ENCODE results near the gene WDR38. TPM values are rescaled to one million over a fixed set of nuclear protein-coding genes. Genes with fewer than 3 reads are reported as not detected.

WDR38 gene
- total and polyA plus RNA-seq, 2 of the 13 experiments (the other 11 are each of a cell fraction or from before 2014, with no cell fraction given) = not detected

- TF ChIP-seq, protein P1, sequence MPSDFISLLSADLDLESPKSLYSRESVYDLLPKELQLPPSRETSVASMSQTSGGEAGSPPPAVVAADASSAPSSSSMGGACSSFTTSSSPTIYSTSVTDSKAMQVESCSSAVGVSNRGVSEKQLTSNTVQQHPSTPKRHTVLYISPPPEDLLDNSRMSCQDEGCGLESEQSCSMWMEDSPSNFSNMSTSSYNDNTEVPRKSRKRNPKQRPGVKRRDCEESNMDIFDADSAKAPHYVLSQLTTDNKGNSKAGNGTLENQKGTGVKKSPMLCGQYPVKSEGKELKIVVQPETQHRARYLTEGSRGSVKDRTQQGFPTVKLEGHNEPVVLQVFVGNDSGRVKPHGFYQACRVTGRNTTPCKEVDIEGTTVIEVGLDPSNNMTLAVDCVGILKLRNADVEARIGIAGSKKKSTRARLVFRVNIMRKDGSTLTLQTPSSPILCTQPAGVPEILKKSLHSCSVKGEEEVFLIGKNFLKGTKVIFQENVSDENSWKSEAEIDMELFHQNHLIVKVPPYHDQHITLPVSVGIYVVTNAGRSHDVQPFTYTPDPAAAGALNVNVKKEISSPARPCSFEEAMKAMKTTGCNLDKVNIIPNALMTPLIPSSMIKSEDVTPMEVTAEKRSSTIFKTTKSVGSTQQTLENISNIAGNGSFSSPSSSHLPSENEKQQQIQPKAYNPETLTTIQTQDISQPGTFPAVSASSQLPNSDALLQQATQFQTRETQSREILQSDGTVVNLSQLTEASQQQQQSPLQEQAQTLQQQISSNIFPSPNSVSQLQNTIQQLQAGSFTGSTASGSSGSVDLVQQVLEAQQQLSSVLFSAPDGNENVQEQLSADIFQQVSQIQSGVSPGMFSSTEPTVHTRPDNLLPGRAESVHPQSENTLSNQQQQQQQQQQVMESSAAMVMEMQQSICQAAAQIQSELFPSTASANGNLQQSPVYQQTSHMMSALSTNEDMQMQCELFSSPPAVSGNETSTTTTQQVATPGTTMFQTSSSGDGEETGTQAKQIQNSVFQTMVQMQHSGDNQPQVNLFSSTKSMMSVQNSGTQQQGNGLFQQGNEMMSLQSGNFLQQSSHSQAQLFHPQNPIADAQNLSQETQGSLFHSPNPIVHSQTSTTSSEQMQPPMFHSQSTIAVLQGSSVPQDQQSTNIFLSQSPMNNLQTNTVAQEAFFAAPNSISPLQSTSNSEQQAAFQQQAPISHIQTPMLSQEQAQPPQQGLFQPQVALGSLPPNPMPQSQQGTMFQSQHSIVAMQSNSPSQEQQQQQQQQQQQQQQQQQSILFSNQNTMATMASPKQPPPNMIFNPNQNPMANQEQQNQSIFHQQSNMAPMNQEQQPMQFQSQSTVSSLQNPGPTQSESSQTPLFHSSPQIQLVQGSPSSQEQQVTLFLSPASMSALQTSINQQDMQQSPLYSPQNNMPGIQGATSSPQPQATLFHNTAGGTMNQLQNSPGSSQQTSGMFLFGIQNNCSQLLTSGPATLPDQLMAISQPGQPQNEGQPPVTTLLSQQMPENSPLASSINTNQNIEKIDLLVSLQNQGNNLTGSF (CRISPR knock-in tag; IDR thresholded peaks at IDR 0.05) = 0 out of 2 replicates have a peak, but pooled peaks have one; percentile 66
- TF ChIP-seq GTF2F1 (IDR thresholded peaks at IDR 0.05; ENCODE audit: low read length) = no peak
- TF ChIP-seq ZNF331 (CRISPR knock-in tag; IDR thresholded peaks at IDR 0.05) = peak; percentile 18; the same call in 1 of the 2 replicates
- peak; percentile 76; the same call in 1 of the 2 replicates for TF ChIP-seq BRD4 (CRISPR knock-in tag; IDR thresholded peaks at IDR 0.05)
- TF ChIP-seq PHF8 (CRISPR knock-in tag; IDR thresholded peaks at IDR 0.05) = peak; percentile 53
- TF ChIP-seq AKAP8 (CRISPR knock-in tag; IDR thresholded peaks at IDR 0.05) = 0 out of 2 replicates have a peak, but pooled peaks have one; percentile 42
- TF ChIP-seq, protein P2, sequence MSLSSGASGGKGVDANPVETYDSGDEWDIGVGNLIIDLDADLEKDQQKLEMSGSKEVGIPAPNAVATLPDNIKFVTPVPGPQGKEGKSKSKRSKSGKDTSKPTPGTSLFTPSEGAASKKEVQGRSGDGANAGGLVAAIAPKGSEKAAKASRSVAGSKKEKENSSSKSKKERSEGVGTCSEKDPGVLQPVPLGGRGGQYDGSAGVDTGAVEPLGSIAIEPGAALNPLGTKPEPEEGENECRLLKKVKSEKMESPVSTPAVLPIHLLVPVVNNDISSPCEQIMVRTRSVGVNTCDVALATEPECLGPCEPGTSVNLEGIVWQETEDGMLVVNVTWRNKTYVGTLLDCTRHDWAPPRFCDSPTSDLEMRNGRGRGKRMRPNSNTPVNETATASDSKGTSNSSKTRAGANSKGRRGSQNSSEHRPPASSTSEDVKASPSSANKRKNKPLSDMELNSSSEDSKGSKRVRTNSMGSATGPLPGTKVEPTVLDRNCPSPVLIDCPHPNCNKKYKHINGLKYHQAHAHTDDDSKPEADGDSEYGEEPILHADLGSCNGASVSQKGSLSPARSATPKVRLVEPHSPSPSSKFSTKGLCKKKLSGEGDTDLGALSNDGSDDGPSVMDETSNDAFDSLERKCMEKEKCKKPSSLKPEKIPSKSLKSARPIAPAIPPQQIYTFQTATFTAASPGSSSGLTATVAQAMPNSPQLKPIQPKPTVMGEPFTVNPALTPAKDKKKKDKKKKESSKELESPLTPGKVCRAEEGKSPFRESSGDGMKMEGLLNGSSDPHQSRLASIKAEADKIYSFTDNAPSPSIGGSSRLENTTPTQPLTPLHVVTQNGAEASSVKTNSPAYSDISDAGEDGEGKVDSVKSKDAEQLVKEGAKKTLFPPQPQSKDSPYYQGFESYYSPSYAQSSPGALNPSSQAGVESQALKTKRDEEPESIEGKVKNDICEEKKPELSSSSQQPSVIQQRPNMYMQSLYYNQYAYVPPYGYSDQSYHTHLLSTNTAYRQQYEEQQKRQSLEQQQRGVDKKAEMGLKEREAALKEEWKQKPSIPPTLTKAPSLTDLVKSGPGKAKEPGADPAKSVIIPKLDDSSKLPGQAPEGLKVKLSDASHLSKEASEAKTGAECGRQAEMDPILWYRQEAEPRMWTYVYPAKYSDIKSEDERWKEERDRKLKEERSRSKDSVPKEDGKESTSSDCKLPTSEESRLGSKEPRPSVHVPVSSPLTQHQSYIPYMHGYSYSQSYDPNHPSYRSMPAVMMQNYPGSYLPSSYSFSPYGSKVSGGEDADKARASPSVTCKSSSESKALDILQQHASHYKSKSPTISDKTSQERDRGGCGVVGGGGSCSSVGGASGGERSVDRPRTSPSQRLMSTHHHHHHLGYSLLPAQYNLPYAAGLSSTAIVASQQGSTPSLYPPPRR (CRISPR knock-in tag; IDR thresholded peaks at IDR 0.05; ENCODE audit: borderline replicate concordance) = no peak
- TF ChIP-seq ZNF274 (CRISPR knock-in tag; IDR thresholded peaks at IDR 0.05) = 0 out of 2 replicates have a peak, but pooled peaks have one; percentile 33
- TF ChIP-seq RCOR2 (CRISPR knock-in tag; IDR thresholded peaks at IDR 0.05) = peak; percentile 20; the same call in 1 of the 2 replicates
- TF ChIP-seq, protein P3, sequence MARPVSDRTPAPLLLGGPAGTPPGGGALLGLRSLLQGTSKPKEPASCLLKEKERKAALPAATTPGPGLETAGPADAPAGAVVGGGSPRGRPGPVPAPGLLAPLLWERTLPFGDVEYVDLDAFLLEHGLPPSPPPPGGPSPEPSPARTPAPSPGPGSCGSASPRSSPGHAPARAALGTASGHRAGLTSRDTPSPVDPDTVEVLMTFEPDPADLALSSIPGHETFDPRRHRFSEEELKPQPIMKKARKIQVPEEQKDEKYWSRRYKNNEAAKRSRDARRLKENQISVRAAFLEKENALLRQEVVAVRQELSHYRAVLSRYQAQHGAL (CRISPR knock-in tag; IDR thresholded peaks at IDR 0.05; ENCODE audit: not compliant biosample characterization) = peak; percentile 39
- TF ChIP-seq ZNF800 (CRISPR knock-in tag; IDR thresholded peaks at IDR 0.05) = peak; percentile 82; the same call in 1 of the 2 replicates
- peak; percentile 61 for TF ChIP-seq ZFY (CRISPR knock-in tag; IDR thresholded peaks at IDR 0.05)
- 0 out of 2 replicates have a peak, but pooled peaks have one; percentile 42 for TF ChIP-seq ZNF615 (CRISPR knock-in tag; IDR thresholded peaks at IDR 0.05; ENCODE audit: borderline replicate concordance)
Measured at GRCh38 chr9:124818431-124819281, 34.6 kb upstream of the WDR38 start (continued).
